WTC11 (cell line): Measurements from ENCODE around the gene HAO2. TPM values are rescaled to one million over a fixed set of nuclear protein-coding genes. Genes with fewer than 3 reads are reported as not detected.

ENCODE experiments used
- ATAC-seq: fragments of 200-7000 bp; cut with Tn5 transposase; 2 replicates; pipeline ENCODE4 v1.10.0; 2021; ENCODE audit warnings: mild to moderate bottlenecking, moderate library complexity
- CTCF ChIA-PET: fragments of 300-600 bp; sonication (Branson Sonifier 250); formaldehyde crosslinking; loops from one replicate; lab custom pipeline; 2021; ENCODE audit warnings: antibody characterized with exemption; lab: Charles Lee
- POLR2A ChIA-PET: fragments of 350-600 bp; sonication (Branson Sonifier 250); formaldehyde crosslinking; loops from one replicate; lab custom pipeline; 2021; ENCODE audit warnings: antibody characterized with exemption; lab: Charles Lee
- DNase-seq: peaks from one replicate; pipeline ENCODE4 v3.0.0; 2021; ENCODE audit warnings: low spot score
- H3K27ac Mint-ChIP-seq: 2 replicates; pipeline ENCODE4 v1.8.0; 2021; ENCODE audit warnings: mixed read lengths
- H3K27me3 Mint-ChIP-seq: 2 replicates; pipeline ENCODE4 v1.8.0; 2021; ENCODE audit warnings: low read depth, mild to moderate bottlenecking, moderate library complexity, mixed read lengths
- H3K36me3 Mint-ChIP-seq: 2 replicates; pipeline ENCODE4 v1.8.0; 2021; ENCODE audit warnings: mixed read lengths
- H3K4me1 Mint-ChIP-seq: 2 replicates; pipeline ENCODE4 v1.8.0; 2022; ENCODE audit warnings: mixed read lengths
- H3K4me3 Mint-ChIP-seq: 2 replicates; pipeline ENCODE4 v1.8.0; 2021; ENCODE audit warnings: mild to moderate bottlenecking, moderate library complexity, mixed read lengths
- H3K9me3 Mint-ChIP-seq: 2 replicates; pipeline ENCODE4 v1.8.0; 2021; ENCODE audit warnings: mixed read lengths
- AR ChIP-seq: fragments of 250-450 bp; sonication (Bioruptor Pico); IDR thresholded peaks from 2 replicates; pipeline ENCODE4 v1.9.0; 2021; ENCODE audit warnings: mild to moderate bottlenecking
- CDX4 ChIP-seq: fragments of 250-450 bp; sonication (Bioruptor Pico); IDR thresholded peaks from 2 replicates; pipeline ENCODE4 v1.9.0; 2021; ENCODE audit warnings: moderate library complexity, mild to moderate bottlenecking, inconsistent platforms, borderline replicate concordance
- CREB1 ChIP-seq: sonication (generic); formaldehyde crosslinking; IDR thresholded peaks from 2 replicates; pipeline ENCODE4 v1.8.0; 2023; ENCODE audit warnings: mild to moderate bottlenecking, missing genetic modification reagents
- CTCF ChIP-seq: fragments of 200-600 bp; IDR thresholded peaks from 2 replicates; pipeline ENCODE4 v1.8.0; 2022; ENCODE audit warnings: antibody characterized with exemption
- ERG ChIP-seq: fragments of 250-450 bp; sonication (Bioruptor Pico); IDR thresholded peaks from 2 replicates; pipeline ENCODE4 v1.8.0; 2021; ENCODE audit warnings: mild to moderate bottlenecking
- HMGXB4 ChIP-seq: sonication (generic); formaldehyde crosslinking; IDR thresholded peaks from 2 replicates; pipeline ENCODE4 v1.8.1; 2023; ENCODE audit warnings: mild to moderate bottlenecking, moderate library complexity, missing genetic modification reagents
- JAZF1 ChIP-seq: fragments of 250-450 bp; sonication (Bioruptor Pico); IDR thresholded peaks from 2 replicates; pipeline ENCODE4 v1.9.0; 2021; ENCODE audit warnings: moderate library complexity, mild to moderate bottlenecking, inconsistent platforms
- MLX ChIP-seq: sonication (generic); formaldehyde crosslinking; IDR thresholded peaks from 2 replicates; pipeline ENCODE4 v1.8.1; 2023; ENCODE audit warnings: mild to moderate bottlenecking, missing genetic modification reagents, moderate library complexity
- PREB ChIP-seq: sonication (generic); formaldehyde crosslinking; IDR thresholded peaks from 2 replicates; pipeline ENCODE4 v1.8.1; 2022; ENCODE audit warnings: mild to moderate bottlenecking, missing genetic modification reagents, moderate library complexity, borderline replicate concordance
- RELA ChIP-seq: sonication (generic); formaldehyde crosslinking; IDR thresholded peaks from 2 replicates; pipeline ENCODE4 v1.8.1; 2022; ENCODE audit warnings: missing genetic modification reagents, mild to moderate bottlenecking, borderline replicate concordance
- SMAD4 ChIP-seq: sonication (generic); formaldehyde crosslinking; IDR thresholded peaks from 2 replicates; pipeline ENCODE4 v1.8.0; 2022; ENCODE audit warnings: mild to moderate bottlenecking, missing genetic modification reagents
- STAT6 ChIP-seq: sonication (generic); formaldehyde crosslinking; conservative IDR thresholded peaks from 2 replicates; pipeline ENCODE4 v1.8.1; 2023; ENCODE audit warnings: mild to moderate bottlenecking, low read depth, missing genetic modification reagents, moderate library complexity
- TEAD1 ChIP-seq: sonication (generic); formaldehyde crosslinking; IDR thresholded peaks from 2 replicates; pipeline ENCODE4 v1.8.0; 2022; ENCODE audit warnings: mild to moderate bottlenecking, missing genetic modification reagents
- TP53 ChIP-seq: sonication (generic); formaldehyde crosslinking; IDR thresholded peaks from 2 replicates; pipeline ENCODE4 v1.8.1; 2023; ENCODE audit warnings: mild to moderate bottlenecking, missing genetic modification reagents
- USF2 ChIP-seq: sonication (generic); formaldehyde crosslinking; IDR thresholded peaks from 2 replicates; pipeline ENCODE4 v1.8.1; 2023; ENCODE audit warnings: mild to moderate bottlenecking, missing genetic modification reagents, moderate library complexity
- ZBTB21 ChIP-seq: sonication (generic); formaldehyde crosslinking; IDR thresholded peaks from 2 replicates; pipeline ENCODE4 v1.8.1; 2023; ENCODE audit warnings: mild to moderate bottlenecking, missing genetic modification reagents, borderline replicate concordance
- ZBTB43 ChIP-seq: sonication (generic); formaldehyde crosslinking; IDR thresholded peaks from 2 replicates; pipeline ENCODE4 v1.8.1; 2023; ENCODE audit warnings: mild to moderate bottlenecking, missing genetic modification reagents
- ZNF317 ChIP-seq: sonication (generic); formaldehyde crosslinking; IDR thresholded peaks from 2 replicates; pipeline ENCODE4 v1.8.1; 2023; ENCODE audit warnings: low read depth, mild to moderate bottlenecking, moderate library complexity, missing genetic modification reagents, borderline replicate concordance
- total RNA-seq: library from RNA; stranded (reverse); gene quantifications from 3 replicates; pipeline ENCODE4 v1.2.3, GENCODE V29; 2021

Gene HAO2
- total RNA-seq, 1 experiment from 2014 or later = 1.0 TPM

- TF ChIP-seq CTCF (no peak), CDX4 (CRISPR knock-in tag) (no peak), ERG (CRISPR knock-in tag) (no peak), CREB1 (CRISPR knock-in tag) (no peak)
- TF ChIP-seq, all 79 proteins: peak for 0
Measured at GRCh38 chr1:119384591-119384990, 16.0 kb downstream of the HAO2 start (continued).

GRCh38 chr1:119385650-119386049, 17.1 kb downstream of the HAO2 start:
- DNase-seq (no peak), ATAC-seq (no peak)
- peaks cover 9% of the 10 kb centered on the region for H3K4me1 Mint-ChIP-seq
- ChIA-PET CTCF (interaction anchor here (1.2 to 2.8 kb wide), 2 partner anchors 13 to 110 kb away, joined by 5 to 16 read pairs; no protein-coding TSS in a partner anchor), POLR2A (no interaction called here)
- no peaks in the 10 kb centered on the region for H3K36me3 Mint-ChIP-seq
- no peak overlapping the region for H3K4me3 Mint-ChIP-seq
- no peaks in the 10 kb centered on the region for H3K9me3 Mint-ChIP-seq
- no peaks in the 10 kb centered on the region for H3K27me3 Mint-ChIP-seq
- no peak overlapping the region for H3K27ac Mint-ChIP-seq
- TF ChIP-seq JAZF1 (CRISPR knock-in tag) = no peak
- no peak for TF ChIP-seq PREB
- no peak for TF ChIP-seq MLX
- TF ChIP-seq ZBTB21 = no peak
- TF ChIP-seq AR (CRISPR knock-in tag) = no peak
- TF ChIP-seq USF2 (CRISPR knock-in tag) = no peak
- no peak for TF ChIP-seq ZNF317 (CRISPR knock-in tag)
- no peak for TF ChIP-seq STAT6 (CRISPR knock-in tag)
- no peak for TF ChIP-seq SMAD4 (CRISPR knock-in tag)
- TF ChIP-seq ZBTB43 (CRISPR knock-in tag) = no peak
- TF ChIP-seq TP53 (CRISPR knock-in tag) = no peak
- no peak for TF ChIP-seq RELA (CRISPR knock-in tag)
- no peak for TF ChIP-seq TEAD1 (CRISPR knock-in tag)
- TF ChIP-seq HMGXB4 (CRISPR knock-in tag) = no peak
